Loucy (cell line): ENCODE data around the gene RHEX.

Source experiments
- EZH2phosphoT487 ChIP-seq: fragments of 200-600 bp; IDR thresholded peaks from 2 replicates; pipeline ENCODE4 v1.6.1; 2018; ENCODE audit warnings: antibody characterized with exemption, mild to moderate bottlenecking, moderate library complexity, borderline replicate concordance
- TF ChIP-seq, protein P1 (sequence below): fragments of 200-600 bp; sonication (generic); conservative IDR thresholded peaks from 2 replicates; pipeline ENCODE4 v1.5.1; 2014; ENCODE audit warnings: mild to moderate bottlenecking, antibody characterized with exemption, low read length

DNA sequence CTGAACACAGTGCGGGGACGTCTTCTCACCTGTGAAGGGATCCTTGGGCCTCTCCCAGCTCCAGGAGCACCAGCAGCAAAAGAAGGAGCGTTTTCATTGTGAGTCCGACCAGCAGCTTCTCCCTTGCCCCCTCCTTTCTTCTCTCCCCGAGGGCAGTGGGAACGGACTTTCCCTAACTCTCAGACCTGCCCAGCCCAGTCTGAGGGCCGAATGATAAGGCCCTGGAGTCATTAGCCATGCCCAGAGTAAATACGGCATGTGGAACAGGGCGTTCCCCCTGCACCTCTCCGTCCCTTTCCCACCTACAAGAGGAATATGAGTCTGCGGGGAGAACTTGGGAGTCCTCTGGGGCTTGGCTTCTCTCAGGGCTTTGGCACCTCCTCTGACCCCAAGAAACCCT lies 29.3 kb upstream of the RHEX start, which contains the start of gene CTSE:
- TF ChIP-seq, protein P1, sequence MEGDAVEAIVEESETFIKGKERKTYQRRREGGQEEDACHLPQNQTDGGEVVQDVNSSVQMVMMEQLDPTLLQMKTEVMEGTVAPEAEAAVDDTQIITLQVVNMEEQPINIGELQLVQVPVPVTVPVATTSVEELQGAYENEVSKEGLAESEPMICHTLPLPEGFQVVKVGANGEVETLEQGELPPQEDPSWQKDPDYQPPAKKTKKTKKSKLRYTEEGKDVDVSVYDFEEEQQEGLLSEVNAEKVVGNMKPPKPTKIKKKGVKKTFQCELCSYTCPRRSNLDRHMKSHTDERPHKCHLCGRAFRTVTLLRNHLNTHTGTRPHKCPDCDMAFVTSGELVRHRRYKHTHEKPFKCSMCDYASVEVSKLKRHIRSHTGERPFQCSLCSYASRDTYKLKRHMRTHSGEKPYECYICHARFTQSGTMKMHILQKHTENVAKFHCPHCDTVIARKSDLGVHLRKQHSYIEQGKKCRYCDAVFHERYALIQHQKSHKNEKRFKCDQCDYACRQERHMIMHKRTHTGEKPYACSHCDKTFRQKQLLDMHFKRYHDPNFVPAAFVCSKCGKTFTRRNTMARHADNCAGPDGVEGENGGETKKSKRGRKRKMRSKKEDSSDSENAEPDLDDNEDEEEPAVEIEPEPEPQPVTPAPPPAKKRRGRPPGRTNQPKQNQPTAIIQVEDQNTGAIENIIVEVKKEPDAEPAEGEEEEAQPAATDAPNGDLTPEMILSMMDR: no peak
- TF ChIP-seq EZH2phosphoT487: no peak
